ENCODE results near the gene GSTP1.

DNA sequence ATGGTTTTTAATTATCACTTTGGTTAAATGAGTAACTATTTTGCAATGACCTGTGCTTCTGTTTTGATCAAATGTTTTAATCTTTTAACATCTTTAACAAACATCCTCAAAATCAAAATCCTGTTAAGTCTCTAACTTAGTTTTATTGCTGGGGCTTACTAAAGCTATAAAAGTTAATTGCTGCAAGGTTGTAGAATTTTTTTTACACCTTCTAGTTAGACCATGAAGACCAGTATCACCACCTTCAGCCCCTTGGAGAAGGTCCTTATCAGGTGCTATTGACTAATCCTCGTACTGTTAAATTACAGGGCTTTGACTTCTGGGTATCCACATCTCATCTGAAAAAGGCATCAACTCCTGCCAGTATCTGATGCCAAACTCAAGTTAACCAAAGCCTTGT is 48.1 kb upstream of the GSTP1 start:
- no peak for TF ChIP-seq POLR2AphosphoS5 (IDR thresholded peaks at IDR 0.05)
- TF ChIP-seq, protein P1, sequence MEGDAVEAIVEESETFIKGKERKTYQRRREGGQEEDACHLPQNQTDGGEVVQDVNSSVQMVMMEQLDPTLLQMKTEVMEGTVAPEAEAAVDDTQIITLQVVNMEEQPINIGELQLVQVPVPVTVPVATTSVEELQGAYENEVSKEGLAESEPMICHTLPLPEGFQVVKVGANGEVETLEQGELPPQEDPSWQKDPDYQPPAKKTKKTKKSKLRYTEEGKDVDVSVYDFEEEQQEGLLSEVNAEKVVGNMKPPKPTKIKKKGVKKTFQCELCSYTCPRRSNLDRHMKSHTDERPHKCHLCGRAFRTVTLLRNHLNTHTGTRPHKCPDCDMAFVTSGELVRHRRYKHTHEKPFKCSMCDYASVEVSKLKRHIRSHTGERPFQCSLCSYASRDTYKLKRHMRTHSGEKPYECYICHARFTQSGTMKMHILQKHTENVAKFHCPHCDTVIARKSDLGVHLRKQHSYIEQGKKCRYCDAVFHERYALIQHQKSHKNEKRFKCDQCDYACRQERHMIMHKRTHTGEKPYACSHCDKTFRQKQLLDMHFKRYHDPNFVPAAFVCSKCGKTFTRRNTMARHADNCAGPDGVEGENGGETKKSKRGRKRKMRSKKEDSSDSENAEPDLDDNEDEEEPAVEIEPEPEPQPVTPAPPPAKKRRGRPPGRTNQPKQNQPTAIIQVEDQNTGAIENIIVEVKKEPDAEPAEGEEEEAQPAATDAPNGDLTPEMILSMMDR (IDR thresholded peaks at IDR 0.05): no peak
